Activated T-cell treated with anti-CD3 and anti-CD28 coated beads, Interleukin-2, amount 50 U/mL, for 1 hour (primary cell): ENCODE data around the gene LRRC57.

Experiments
- DNase-seq: peaks from one replicate; pipeline ENCODE4 v3.0.0-alpha.2; 2020

LRRC57 gene

GRCh38 chr15:42490671-42491538, 57.7 kb downstream of the LRRC57 start, which contains the start of gene ZNF106:
Gene ZNF106 (minus strand): TSS chr15:42491141. CDS start chr15:42472289, 18,852 bp downstream.
- peak; percentile 84 for DNase-seq

DNA sequence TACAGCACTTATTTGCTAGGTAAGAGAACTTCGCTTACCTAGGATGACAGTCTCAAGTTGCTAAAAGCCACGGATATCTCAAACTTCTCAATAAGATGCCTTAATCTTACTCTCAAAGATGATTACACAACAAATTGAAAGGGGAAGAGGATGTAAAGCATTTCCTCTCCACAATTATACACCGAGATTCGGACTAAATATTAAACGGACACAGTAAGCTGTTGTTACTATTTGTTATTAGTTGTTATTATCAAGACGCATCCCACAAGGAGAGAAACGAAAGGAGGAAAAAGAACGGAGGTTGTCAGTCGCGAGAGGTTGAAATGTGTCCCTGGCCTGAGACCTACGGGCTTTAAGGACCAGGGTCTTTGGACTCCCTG, 58.3 kb downstream of the LRRC57 start:
- no peak for DNase-seq
